Lower leg skin (tissue), 3 donors: Measurements from ENCODE around the gene GPRC5C.

Experiments
- POLR2A ChIP-seq, 2 donors: fragments of 450-650 bp; IDR thresholded peaks; one replicate each; pipeline ENCODE4 v1.6.1; 2016 to 2017; ENCODE audit warnings: antibody characterized with exemption in 2 of 2, mild to moderate bottlenecking in 1 of 2, moderate library complexity in 1 of 2
- TF ChIP-seq, protein P1 (sequence below), 3 donors: fragments of 450-650 bp; IDR thresholded peaks; one replicate each; pipeline ENCODE4 v1.5.1; 2016; ENCODE audit warnings: antibody characterized with exemption in 3 of 3, mild to moderate bottlenecking in 3 of 3, moderate library complexity in 2 of 3

DNA sequence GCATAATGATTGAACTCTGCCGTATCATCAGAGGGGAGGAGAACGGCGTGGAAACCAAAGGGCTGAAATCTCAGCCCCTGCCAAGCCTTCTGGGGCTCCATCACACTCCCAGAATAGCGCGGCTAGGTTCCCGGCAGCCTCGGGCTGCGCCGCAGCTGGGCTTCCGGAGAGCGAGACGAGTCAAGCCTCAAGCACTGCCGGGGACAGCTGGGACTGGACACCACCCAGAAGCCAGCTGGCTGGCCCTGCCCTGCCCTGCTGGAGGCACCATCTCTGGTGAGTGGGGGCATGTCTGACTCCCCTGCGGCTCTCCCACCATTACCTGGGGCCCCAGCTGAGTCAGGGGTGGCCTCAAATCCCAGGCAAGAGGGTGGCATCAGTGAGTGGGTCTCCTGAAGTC lies 7.2 kb upstream of the GPRC5C start:
- TF ChIP-seq, protein P1, sequence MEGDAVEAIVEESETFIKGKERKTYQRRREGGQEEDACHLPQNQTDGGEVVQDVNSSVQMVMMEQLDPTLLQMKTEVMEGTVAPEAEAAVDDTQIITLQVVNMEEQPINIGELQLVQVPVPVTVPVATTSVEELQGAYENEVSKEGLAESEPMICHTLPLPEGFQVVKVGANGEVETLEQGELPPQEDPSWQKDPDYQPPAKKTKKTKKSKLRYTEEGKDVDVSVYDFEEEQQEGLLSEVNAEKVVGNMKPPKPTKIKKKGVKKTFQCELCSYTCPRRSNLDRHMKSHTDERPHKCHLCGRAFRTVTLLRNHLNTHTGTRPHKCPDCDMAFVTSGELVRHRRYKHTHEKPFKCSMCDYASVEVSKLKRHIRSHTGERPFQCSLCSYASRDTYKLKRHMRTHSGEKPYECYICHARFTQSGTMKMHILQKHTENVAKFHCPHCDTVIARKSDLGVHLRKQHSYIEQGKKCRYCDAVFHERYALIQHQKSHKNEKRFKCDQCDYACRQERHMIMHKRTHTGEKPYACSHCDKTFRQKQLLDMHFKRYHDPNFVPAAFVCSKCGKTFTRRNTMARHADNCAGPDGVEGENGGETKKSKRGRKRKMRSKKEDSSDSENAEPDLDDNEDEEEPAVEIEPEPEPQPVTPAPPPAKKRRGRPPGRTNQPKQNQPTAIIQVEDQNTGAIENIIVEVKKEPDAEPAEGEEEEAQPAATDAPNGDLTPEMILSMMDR (IDR thresholded peaks at IDR 0.05), result no peak
- TF ChIP-seq POLR2A (IDR thresholded peaks at IDR 0.05), result no peak
